SH-SY5Y (cell line): Measurements from ENCODE around the gene NCF4.

Source experiments
- GATA2 ChIP-seq: IDR thresholded peaks from 2 replicates; pipeline ENCODE4 v1.6.1; 2011; ENCODE audit warnings: mild to moderate bottlenecking, low read depth, low read length
- GATA3 ChIP-seq: IDR thresholded peaks from 2 replicates; pipeline ENCODE4 v1.6.1; 2011; ENCODE audit warnings: low read depth, mild to moderate bottlenecking, low read length, moderate library complexity

- TF ChIP-seq GATA2 = no peak
- no peak for TF ChIP-seq GATA3
Observed at GRCh38 chr22:36922711-36923110, 61.9 kb downstream of the NCF4 start.
